ENCODE results near the gene DSCAM.

DNA sequence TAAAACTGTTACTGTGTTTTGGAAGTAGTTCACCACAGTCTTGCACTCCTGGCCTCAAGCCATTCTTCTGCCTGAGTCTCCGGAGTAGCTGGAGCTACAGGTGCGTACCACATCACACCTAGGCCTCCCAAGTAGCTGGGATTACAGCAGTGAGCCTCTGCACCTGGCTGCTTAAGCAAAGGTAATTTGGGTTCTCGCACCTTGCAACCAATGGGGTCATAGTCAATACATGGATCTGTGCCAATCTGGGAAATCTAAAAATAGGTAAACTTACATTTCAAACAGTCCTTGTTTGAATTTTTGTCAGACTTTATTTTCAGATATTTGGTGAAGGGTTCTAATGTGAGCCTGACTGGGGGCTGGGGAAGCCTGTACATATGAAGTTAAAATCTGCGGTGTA is 513.2 kb downstream of the DSCAM start:
- TF ChIP-seq, protein P1, sequence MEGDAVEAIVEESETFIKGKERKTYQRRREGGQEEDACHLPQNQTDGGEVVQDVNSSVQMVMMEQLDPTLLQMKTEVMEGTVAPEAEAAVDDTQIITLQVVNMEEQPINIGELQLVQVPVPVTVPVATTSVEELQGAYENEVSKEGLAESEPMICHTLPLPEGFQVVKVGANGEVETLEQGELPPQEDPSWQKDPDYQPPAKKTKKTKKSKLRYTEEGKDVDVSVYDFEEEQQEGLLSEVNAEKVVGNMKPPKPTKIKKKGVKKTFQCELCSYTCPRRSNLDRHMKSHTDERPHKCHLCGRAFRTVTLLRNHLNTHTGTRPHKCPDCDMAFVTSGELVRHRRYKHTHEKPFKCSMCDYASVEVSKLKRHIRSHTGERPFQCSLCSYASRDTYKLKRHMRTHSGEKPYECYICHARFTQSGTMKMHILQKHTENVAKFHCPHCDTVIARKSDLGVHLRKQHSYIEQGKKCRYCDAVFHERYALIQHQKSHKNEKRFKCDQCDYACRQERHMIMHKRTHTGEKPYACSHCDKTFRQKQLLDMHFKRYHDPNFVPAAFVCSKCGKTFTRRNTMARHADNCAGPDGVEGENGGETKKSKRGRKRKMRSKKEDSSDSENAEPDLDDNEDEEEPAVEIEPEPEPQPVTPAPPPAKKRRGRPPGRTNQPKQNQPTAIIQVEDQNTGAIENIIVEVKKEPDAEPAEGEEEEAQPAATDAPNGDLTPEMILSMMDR (IDR thresholded peaks at IDR 0.05) = no peak
- TF ChIP-seq EZH2phosphoT487 (IDR thresholded peaks at IDR 0.05) = no peak
- TF ChIP-seq EZH2 (IDR thresholded peaks at IDR 0.05) = no peak
